T47D (cell line): ENCODE results near the gene LNP1.
"Not testable (repeated sequence)": the region's sequence is repeated elsewhere in the genome, so short reads cannot be mapped to it uniquely, and the experiment has no call there.

Experiments used
- DNase-seq, 2 experiments: peaks; one replicate each; pipeline versions ENCODE4 v3.0.0 to v3.0.0-alpha.2; 2011 to 2012; ENCODE audit warnings: low read depth in 1 of 2, low spot score in 1 of 2
- JUND ChIP-seq: IDR thresholded peaks from 2 replicates; pipeline ENCODE4 v1.6.1; 2012; ENCODE audit warnings: low read depth
- in situ Hi-C: cut with HindIII; loops from 2 replicates; pipeline ENCODE4 v1.10.0; 2016; ENCODE audit warnings: low sequenced_read_pairs, low pct_unique_long_range_greater_than_20kb

The LNP1 gene

GRCh38 chr3:100454677-100455076 lies 53.3 kb downstream of the LNP1 start:
- TF ChIP-seq JUND: no peak
- in situ Hi-C loops: no loop called here
- DNase-seq: no peak

- in situ Hi-C loops: no loop called here
- no peak for DNase-seq
- TF ChIP-seq JUND: no peak
Observed at GRCh38 chr3:100455841-100456550, 54.7 kb downstream of the LNP1 start.

DNA sequence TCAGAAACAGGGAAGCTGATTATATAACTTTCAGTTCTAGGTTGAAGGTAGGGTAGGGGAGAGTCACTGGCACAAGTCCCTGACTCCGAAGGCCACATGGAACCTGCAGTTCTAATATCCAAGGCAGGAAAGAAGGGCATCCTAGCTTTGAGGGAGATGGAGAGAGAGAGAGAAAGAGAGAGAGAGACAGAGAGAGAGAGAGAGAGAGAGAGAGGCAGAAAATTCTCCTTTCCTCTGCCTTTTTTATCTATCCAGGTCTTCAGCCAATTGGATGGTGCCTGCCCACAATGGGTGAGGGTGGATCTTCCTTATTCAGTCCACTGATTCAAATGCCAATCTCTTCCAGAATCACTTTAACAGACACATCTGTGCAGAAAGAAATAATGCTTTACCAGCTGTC lies 55.4 kb downstream of the LNP1 start:
- no peak for TF ChIP-seq JUND
- in situ Hi-C loops: no loop called here
- no peak for DNase-seq

DNA sequence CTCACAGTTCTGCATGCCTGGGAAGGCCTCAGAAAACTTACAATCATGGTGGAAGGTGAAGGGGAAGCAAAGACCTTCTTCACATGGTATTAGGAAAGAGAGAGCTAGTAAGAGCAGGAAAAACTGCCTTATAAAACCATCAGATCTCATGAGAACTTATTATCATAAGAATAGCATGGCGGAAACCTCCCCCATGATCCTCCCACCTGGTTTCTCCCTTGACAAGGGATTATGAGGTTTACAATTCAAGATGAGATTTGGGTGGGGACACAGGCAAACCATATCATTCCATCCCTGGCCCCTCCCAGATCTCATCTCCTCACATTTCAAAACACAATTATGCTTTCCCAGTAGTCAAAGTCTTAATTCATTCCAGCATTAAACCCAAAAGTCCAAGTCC lies 56.5 kb downstream of the LNP1 start:
- in situ Hi-C loops: no loop called here
- no peak for DNase-seq
- no peak for TF ChIP-seq JUND

DNA sequence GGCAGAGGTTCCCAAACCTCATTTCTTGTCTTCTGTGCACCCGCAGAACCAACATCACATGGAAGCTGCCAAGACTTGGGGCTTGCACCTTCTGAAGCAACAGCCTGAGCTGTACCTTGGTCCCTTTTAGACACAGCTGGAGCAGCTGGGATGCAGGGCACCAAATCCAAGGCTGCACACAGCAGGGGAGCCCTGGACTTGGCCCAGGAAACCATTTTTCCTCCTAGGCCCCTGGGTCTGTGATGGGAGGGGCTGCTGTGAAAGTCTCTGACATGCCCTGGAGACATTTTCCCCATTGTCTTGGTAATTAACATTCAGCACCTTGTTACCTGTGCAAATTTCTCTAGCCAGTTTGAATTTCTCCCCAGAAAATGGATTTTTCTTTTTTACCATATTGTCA lies 57.5 kb downstream of the LNP1 start:
- in situ Hi-C loops: no loop called here
- no peak for TF ChIP-seq JUND
- DNase-seq: no peak

GRCh38 chr3:100463002-100463401 lies 61.7 kb downstream of the LNP1 start:
- in situ Hi-C loops: no loop called here
- TF ChIP-seq JUND: no peak

DNA sequence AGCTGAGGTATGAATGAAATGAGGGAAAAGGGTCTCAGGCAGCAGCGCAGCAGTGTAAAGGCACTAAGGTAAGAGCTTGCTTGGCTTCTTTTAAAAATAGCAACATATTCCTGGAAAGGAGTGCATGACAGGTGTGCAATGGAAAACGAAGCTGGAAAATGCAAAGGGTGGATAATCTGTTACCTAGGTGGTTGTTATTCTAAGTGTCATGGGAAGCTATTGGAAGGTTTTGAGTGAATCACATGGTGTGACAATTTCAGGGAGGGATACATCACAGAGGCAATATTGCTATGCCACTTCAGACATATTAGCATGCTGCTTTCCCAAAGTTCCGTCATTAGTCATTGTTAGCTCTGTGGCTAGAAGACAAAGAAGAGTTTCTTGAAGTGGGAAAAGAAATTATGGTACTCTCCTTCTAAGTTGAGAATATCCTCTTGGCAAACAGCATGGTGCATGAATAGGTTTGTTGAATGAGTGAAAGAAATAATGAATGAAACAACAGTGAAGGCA lies 62.4 kb downstream of the LNP1 start:
- TF ChIP-seq JUND: no peak
- in situ Hi-C loops: no loop called here

More at GRCh38 chr3:100463002-100463401, 61.7 kb downstream of the LNP1 start:
- peak; percentile 49 to 79 for DNase-seq

DNA sequence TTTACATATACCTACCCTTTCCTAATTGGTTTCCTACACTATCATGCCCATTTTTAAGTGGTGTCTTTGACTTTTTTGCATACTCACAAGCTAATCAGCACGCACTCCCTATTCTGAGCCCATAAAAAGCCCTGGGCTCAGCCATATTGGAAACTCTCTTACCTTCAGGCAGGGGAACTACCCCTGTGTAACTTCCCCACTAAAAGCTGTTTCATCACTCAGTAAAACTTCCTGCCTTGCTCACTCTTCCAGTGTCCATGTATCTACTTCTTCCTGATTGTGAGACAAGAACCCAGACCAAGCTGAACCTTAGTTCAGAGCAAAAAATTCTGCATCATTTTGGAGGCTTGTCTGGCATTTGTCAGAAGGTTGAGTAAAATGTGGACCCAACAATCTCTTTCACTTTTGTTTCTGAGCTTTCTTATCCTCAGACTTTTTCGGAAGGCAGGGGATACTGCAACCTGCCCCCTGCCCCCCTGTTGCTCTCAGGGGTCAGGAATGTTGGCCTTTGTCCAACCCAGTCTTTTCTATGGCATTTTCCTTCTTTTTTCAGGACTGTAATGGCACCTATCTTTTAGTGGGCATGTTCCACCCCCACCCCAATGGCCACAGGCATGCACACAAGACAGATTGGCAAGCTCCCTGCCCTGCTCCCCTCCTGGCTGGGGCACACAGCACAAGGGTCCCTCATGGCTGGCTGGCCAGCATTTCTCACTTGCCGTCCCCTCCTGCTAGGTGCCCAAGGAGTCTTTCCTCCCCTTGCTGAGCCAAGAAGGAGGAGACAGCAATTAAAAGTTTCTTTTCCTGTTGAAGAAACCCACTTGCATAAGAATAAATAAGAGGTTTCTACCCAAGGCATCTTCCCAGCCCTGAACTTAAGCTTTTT lies 64.8 kb downstream of the LNP1 start:
- in situ Hi-C loops: no loop called here
- DNase-seq: no peak
- TF ChIP-seq JUND: no peak

More for the DNA sequence above, 62.4 kb downstream of the LNP1 start:
- no peak for DNase-seq

GRCh38 chr3:100467133-100467532 lies 65.8 kb downstream of the LNP1 start:
- in situ Hi-C loops: no loop called here
- no peak for TF ChIP-seq JUND
- DNase-seq: no peak

DNA sequence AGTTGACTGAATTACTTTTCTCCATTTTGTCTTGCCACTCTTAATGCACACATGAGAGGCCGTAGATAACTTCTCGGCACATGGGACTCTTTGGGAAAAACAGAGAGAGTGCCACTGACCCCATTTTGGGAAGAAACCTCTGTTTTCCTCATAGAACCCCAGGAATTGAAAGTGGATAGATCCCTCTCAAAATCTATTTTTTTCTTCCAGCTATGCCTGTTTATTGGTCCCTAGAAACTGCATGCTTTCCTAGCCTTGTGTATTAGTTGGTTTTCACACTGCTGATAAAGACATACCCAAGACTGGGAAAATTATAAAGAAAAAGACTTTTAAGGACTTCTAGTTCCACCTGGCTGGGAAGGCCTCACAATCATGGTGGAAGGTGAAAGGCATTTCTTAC lies 67.3 kb downstream of the LNP1 start:
- DNase-seq: no peak
- no peak for TF ChIP-seq JUND

GRCh38 chr3:100470951-100471350 lies 69.6 kb downstream of the LNP1 start:
- in situ Hi-C loops: no loop called here
- TF ChIP-seq JUND: no peak
- no peak for DNase-seq

More for the DNA sequence above, 67.3 kb downstream of the LNP1 start:
- in situ Hi-C loops: no loop called here

GRCh38 chr3:100471444-100471843 lies 70.1 kb downstream of the LNP1 start:
- no peak for DNase-seq
- in situ Hi-C loops: no loop called here
- no peak for TF ChIP-seq JUND

DNA sequence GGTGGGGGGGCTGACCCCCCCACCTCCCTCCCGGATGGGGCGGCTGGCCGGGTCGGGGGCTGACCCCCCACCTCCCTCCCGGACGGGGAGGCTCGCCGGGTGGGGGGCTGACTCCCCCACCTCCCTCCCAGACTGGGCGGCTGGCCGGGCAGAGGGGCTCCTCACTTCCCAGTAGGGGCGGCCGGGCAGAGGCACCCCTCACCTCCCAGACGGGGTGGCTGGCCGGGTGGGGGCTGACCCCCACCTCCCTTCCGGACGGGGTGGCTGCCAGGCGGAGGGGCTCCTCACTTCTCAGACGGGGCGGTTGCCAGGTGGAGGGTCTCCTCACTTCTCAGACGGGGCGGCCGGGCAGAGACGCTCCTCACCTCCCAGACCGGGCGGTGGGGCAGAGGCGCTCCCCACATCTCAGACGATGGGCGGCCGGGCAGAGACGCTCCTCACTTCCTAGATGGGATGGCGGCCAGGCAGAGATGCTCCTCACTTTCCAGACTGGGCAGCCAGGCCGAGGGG lies 76.6 kb downstream of the LNP1 start:
- in situ Hi-C loops, DNase-seq: not testable (repeated sequence)

GRCh38 chr3:100478521-100478920 lies 77.2 kb downstream of the LNP1 start:
- in situ Hi-C loops, DNase-seq: not testable (repeated sequence)
